ENCODE results near the gene FLT4.
"Not testable (repeated sequence)": the region's sequence is repeated elsewhere in the genome, so short reads cannot be mapped to it uniquely, and the experiment has no call there.

FLT4 gene

GRCh38 chr5:180649297-180650039, at the start of gene FLT4:
TSS of gene FLT4 (minus strand) at chr5:180649600. CDS start at chr5:180649545, 55 bp downstream.
- DNase-seq: no peak

DNA sequence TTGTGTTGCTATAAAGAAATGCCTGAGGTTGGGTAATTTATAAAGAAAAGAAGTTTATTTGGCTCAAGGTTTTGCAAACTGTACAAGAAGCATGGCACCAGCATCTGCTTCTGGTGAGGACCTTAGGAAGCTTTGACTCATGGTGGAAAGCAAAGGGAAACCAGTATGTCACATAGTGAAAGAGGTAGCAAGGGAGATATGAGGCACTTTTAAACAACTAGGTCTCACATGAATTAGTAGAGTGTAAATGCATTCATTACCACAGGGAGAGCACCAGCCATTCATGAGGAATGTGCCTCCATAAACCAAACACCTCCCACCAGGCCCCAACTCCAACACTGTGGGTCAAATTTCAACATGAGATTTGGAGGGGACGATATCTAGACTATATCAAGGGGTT, 49.6 kb upstream of the FLT4 start:
- DNase-seq: no peak

GRCh38 chr5:180696116-180696515, 46.7 kb upstream of the FLT4 start:
- DNase-seq: no peak

- no peak for DNase-seq
Observed at GRCh38 chr5:180692429-180692828, 43.0 kb upstream of the FLT4 start.

DNA sequence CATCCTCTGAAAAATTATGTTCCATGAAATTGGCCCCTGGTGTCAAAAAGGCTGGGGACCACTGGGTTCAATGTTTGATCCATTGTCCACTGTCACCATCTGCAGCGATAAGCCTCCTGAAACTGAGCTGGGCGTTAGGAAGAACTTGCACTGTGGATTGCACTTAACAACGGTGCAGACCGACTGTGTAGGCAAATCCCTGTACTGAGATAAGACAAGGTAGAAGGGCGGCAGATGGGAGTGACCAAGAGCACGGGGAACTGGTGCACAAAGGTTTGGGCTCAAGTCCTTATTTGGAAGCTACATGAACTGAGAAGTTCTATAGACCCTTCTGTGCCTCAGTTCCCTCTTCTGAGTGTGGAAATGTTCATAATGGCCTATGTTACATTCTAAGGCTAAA, 41.6 kb upstream of the FLT4 start:
- no peak for DNase-seq

GRCh38 chr5:180690562-180690961, 41.2 kb upstream of the FLT4 start:
- no peak for DNase-seq

GRCh38 chr5:180689775-180690174, 40.4 kb upstream of the FLT4 start:
- no peak for DNase-seq

GRCh38 chr5:180689071-180689694, 39.8 kb upstream of the FLT4 start:
- no peak for DNase-seq

GRCh38 chr5:180688330-180689070, 39.1 kb upstream of the FLT4 start:
- no peak for DNase-seq

DNA sequence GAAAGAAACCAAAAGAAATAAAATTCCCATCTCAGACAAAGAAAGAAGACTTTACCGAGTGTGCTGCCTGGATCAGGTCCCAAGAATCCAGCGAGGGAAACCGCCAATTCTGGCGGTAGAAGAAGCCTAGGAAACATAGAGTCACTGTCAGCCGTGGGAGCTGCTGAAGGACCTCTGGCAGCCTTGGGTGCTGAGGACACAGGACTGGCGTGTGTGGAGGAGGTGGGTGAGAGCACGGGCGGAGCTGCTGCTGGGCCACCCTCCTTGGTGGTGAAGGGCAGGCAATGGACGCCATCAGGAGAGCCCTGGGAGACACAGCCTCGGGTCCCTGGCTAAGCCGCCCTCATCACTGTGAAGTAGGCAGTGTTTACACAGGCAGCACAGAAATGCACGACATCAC, 37.4 kb upstream of the FLT4 start:
- not testable (repeated sequence) for DNase-seq

- DNase-seq: no peak
Observed at GRCh38 chr5:180684623-180685161, 35.3 kb upstream of the FLT4 start.

GRCh38 chr5:180683220-180683922, 34.0 kb upstream of the FLT4 start:
- DNase-seq: no peak

GRCh38 chr5:180682560-180682959, 33.2 kb upstream of the FLT4 start:
- no peak for DNase-seq

GRCh38 chr5:180682008-180682407, 32.6 kb upstream of the FLT4 start:
- DNase-seq: not testable (repeated sequence)

- not testable (repeated sequence) for DNase-seq
Observed at GRCh38 chr5:180678319-180678718, 28.9 kb upstream of the FLT4 start.

DNA sequence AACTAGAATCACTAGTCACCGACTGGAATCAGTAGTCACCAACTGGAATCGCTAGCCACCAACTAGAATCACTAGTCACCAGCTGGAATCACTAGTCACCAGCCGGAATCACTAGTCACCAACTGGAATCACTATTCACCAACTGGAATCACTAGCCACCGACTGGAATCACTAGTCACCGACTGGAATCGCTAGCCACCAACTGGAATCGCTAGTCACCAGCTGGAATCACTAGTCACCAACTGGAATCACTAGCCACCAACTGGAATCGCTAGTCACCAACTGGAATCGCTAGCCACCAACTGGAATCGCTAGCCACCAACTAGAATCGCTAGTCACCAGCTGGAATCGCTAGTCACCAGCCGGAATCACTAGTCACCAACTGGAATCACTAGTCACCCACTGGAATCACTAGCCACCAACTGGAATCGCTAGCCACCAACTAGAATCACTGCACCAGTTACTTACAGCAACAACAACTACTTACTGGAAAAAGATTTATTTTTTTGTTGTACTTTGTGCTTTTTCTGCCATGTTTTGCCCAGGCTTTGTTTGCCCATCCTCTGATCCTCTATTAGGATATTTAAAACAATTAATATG, 25.7 kb upstream of the FLT4 start:
- DNase-seq: no peak

DNA sequence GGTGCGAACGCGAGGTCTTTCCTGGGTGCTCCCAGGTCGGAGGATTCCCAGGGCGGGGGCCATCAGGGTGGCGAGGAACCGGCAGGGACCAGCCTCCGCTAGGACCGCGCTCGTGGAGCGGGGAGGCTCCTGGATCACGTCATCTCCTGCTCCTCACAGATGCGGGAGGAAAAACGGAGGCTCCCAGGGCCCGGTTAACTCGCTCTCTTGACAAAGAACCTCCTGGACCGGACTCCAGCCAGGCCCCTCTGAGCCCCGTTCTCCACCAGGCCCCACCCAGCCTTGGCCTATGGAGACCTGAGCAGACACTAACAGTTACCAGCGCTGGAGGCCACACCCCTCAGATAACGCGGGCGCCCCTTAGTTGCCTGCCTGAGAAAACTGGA, 24.7 kb upstream of the FLT4 start:
- not testable (repeated sequence) for DNase-seq

DNA sequence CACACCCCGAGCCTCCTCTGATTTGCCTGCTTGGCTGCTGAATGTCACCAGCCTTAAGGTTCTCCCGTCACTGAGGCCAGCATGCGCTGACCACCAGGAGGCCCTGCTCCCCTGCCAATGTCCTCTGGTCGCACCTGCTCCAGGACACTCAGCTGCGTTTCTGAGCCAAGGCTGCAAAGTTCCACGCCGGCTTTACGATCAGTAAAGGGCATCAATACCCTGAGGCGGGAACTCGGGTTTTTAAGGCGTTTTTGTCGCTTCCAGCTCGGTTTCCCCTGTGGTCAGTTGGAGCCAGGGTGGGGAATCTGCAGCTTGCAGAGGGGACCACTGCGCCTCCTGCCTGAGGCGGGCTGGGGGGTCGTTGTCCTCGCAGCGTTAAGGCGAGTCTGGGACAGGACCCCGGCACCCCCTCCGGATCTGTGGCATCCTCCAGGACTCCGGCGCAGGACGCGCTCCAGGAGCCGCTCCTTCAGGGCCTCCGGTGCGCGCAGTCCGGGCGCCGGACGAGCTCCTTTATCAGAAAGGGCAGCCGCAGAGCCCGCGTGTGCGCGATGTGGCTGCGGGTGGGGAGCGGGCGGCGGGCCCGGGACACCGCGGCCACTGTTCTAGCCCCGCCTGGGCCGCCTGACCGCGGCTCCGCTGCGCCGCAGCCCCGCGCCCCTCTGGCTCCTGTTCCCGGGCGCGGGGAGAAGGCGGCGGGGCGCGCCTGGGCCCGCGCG, 24.1 kb upstream of the FLT4 start:
- no peak for DNase-seq

- not testable (repeated sequence) for DNase-seq
Observed at GRCh38 chr5:180671958-180672524, 22.6 kb upstream of the FLT4 start.

DNA sequence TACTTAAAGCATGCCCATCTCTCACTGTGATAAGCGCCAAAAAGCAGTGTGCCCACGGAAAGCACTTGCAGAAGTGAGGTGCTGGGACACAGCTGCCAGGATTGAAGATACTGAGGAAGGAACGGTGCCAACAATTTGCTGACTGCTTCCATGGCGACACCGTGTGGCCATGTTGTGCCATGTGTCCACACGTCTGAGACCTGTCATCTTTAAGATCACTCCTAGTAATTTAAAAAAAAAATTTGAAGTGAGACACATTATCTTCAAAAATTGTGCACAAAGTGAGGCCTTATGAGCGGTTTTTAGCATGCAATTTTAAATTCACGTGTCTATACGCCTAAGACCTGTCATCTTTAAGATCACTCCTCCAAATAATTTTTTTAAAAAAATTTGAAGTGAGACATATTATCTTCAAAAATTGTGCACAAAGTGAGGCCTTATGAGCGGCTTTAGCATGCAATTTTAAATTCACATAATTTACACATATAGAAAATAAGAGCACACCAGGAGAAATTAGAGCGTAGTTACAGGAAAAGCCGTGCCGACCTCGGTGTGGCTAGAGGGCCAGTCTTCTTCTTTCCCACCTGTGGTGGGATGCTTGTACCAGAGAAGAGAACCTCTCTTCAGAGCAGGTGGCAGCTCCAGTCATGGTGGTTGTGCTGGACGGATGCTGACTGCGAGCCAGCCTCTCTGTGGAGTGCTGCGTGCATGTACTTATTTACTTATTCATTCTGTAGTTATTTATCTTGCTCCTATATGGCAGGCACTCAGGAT, 21.4 kb upstream of the FLT4 start:
- DNase-seq: peak in 1 of 2 experiments; percentile 29

- DNase-seq: no peak
Observed at GRCh38 chr5:180670157-180670556, 20.8 kb upstream of the FLT4 start.

Data from NCI-H446 (cell line).